Fibroblast of lung (primary cell): ENCODE results near the gene PADI2.

Experiments used
- CTCF ChIP-seq, 2 donors: IDR thresholded peaks in 1 of 2; conservative IDR thresholded peaks in 1 of 2; 1 replicate in 1 of 2; 2 replicates in 1 of 2; pipeline ENCODE4 v1.5.1; 2011 to 2012; ENCODE audit warnings: low read length in 2 of 2, control low read depth in 1 of 2, inconsistent platforms in 1 of 2, low read depth in 1 of 2, mild to moderate bottlenecking in 1 of 2
- EZH2 ChIP-seq: IDR thresholded peaks from 2 replicates; pipeline ENCODE4 v1.5.1; 2012; ENCODE audit warnings: low read length, control low read depth, mild to moderate bottlenecking; ENCODE audit errors: missing control alignments

GRCh38 chr1:17021896-17022295, 97.4 kb downstream of the PADI2 start:
- TF ChIP-seq CTCF (conservative IDR thresholded peaks at IDR 0.05 in 1 of 2, IDR thresholded peaks at IDR 0.05 in 1 of 2; ENCODE audit: low read depth in 1 of 2, low read length in 2 of 2) (no peak), EZH2 (no peak)
